HG03521 (cell line): ENCODE data around the gene EPHA2.

ENCODE experiments used
- ATAC-seq: cut with Tn5 transposase; IDR thresholded peaks from one replicate; pipeline ENCODE4 v1.9.1; 2021; ENCODE audit warnings: mild to moderate bottlenecking, moderate library complexity; ENCODE audit not compliant: unreplicated experiment

The EPHA2 gene

GRCh38 chr1:16095447-16095846 lies 60.4 kb downstream of the EPHA2 start:
- ATAC-seq, result no peak

- ATAC-seq, result no peak
Measured at GRCh38 chr1:16094453-16095158, 61.3 kb downstream of the EPHA2 start.

GRCh38 chr1:16093611-16094010 lies 62.3 kb downstream of the EPHA2 start:
- ATAC-seq, result no peak

- ATAC-seq, result no peak
Measured at GRCh38 chr1:16092923-16093511, 62.9 kb downstream of the EPHA2 start.

- no peak for ATAC-seq
Measured at GRCh38 chr1:16092097-16092922, 63.6 kb downstream of the EPHA2 start.

GRCh38 chr1:16091296-16091695 lies 64.6 kb downstream of the EPHA2 start:
- ATAC-seq, result no peak

- ATAC-seq, result no peak
Measured at GRCh38 chr1:16090076-16090826, 65.6 kb downstream of the EPHA2 start.

GRCh38 chr1:16088996-16089395 lies 66.9 kb downstream of the EPHA2 start:
- no peak for ATAC-seq

- no peak for ATAC-seq
Measured at GRCh38 chr1:16088351-16088911, 67.4 kb downstream of the EPHA2 start.

GRCh38 chr1:16087733-16088132 lies 68.1 kb downstream of the EPHA2 start:
- no peak for ATAC-seq

GRCh38 chr1:16085522-16085921 lies 70.3 kb downstream of the EPHA2 start:
- ATAC-seq, result no peak

GRCh38 chr1:16083486-16083885 lies 72.4 kb downstream of the EPHA2 start:
- no peak for ATAC-seq

- no peak for ATAC-seq
Measured at GRCh38 chr1:16082283-16083038, 73.4 kb downstream of the EPHA2 start.

GRCh38 chr1:16081636-16082035 lies 74.2 kb downstream of the EPHA2 start:
- no peak for ATAC-seq

GRCh38 chr1:16080422-16081150 lies 75.3 kb downstream of the EPHA2 start:
- ATAC-seq, result no peak

GRCh38 chr1:16078925-16079656 lies 76.8 kb downstream of the EPHA2 start:
- no peak for ATAC-seq

- ATAC-seq, result no peak
Measured at GRCh38 chr1:16077406-16078245, 78.2 kb downstream of the EPHA2 start.

- ATAC-seq, result no peak
Measured at GRCh38 chr1:16076865-16077238, 79.0 kb downstream of the EPHA2 start.
